B cell (primary cell): ENCODE data around the gene ZNF587. TPM values are rescaled to one million over a fixed set of nuclear protein-coding genes. Genes with fewer than 3 reads are reported as not detected.

Experiments used
- ATAC-seq: fragments of 200-7000 bp; cut with Tn5 transposase; one replicate; pipeline ENCODE4 v1.10.0; 2021; ENCODE audit warnings: low read depth, mild to moderate bottlenecking, moderate number of reproducible peaks, moderate library complexity
- CTCF ChIA-PET: fragments of 350-600 bp; sonication (Branson Sonifier 250); formaldehyde crosslinking; loops from one replicate; lab custom pipeline; 2021; ENCODE audit warnings: antibody characterized with exemption, inconsistent platforms; lab: Charles Lee
- POLR2A ChIA-PET: fragments of 350-600 bp; sonication (Branson Sonifier 250); formaldehyde crosslinking; loops from one replicate; lab custom pipeline; 2021; ENCODE audit warnings: antibody characterized with exemption; lab: Charles Lee
- DNase-seq: peaks from one replicate; pipeline ENCODE4 v3.0.0; 2013
- H2AFZ ChIP-seq: 2 replicates; pipeline ENCODE4 v1.6.1; 2012; ENCODE audit warnings: mild to moderate bottlenecking, low read depth, low read length; ENCODE audit not compliant: insufficient read depth, poor library complexity, severe bottlenecking
- H3K27ac ChIP-seq, 2 donors: 1 replicate in 1 of 2; 2 replicates in 1 of 2; pipeline ENCODE4 v1.5.1; 2012 to 2013; ENCODE audit warnings: low read length in 2 of 2, mild to moderate bottlenecking in 2 of 2, moderate library complexity in 1 of 2
- H3K27me3 ChIP-seq, 4 experiments: fragments of 200-600 bp in 1 of 4; sonication (generic) in 1 of 4; replicated peaks in 1 of 4; 1 replicate in 2 of 4; 2 replicates in 2 of 4; pipeline versions ENCODE4 v1.6.1 to v1.7.0; 2013 to 2016; ENCODE audit warnings: low read length in 3 of 4, mild to moderate bottlenecking in 2 of 4, mixed read lengths in 1 of 4, moderate library complexity in 1 of 4; ENCODE audit not compliant: insufficient read depth in 4 of 4, control insufficient read depth in 3 of 4; ENCODE audit errors: control extremely low read depth in 1 of 4
- H3K36me3 ChIP-seq, 2 experiments: replicated peaks in 1 of 2; 1 replicate in 1 of 2; 2 replicates in 1 of 2; pipeline versions ENCODE4 v1.6.1 to v1.7.1; 2013; ENCODE audit warnings: low read length in 1 of 2; ENCODE audit not compliant: insufficient read depth in 2 of 2, control insufficient read depth in 1 of 2; ENCODE audit errors: control extremely low read depth in 1 of 2, extremely low read depth in 1 of 2
- H3K4me1 ChIP-seq, 2 donors: fragments of 200-600 bp in 1 of 2; sonication (generic) in 1 of 2; 1 replicate in 1 of 2; 2 replicates in 1 of 2; pipeline versions ENCODE4 v1.5.1 to v1.6.1; 2013 to 2017; ENCODE audit warnings: low read length in 2 of 2; ENCODE audit not compliant: control insufficient read depth in 2 of 2, insufficient read depth in 2 of 2
- H3K4me2 ChIP-seq: replicated peaks from 2 replicates; pipeline ENCODE3; 2012; ENCODE audit warnings: mild to moderate bottlenecking, low read depth, low read length; ENCODE audit not compliant: poor library complexity, severe bottlenecking
- H3K4me3 ChIP-seq, 5 experiments: fragments of 200-600 bp in 1 of 5; sonication (generic) in 1 of 5; 1 replicate in 3 of 5; 2 replicates in 2 of 5; pipeline versions ENCODE4 v1.5.1 to v1.7.0; 2011 to 2016; ENCODE audit warnings: low read length in 4 of 5, mild to moderate bottlenecking in 4 of 5, low read depth in 2 of 5, control low read depth in 1 of 5, moderate library complexity in 1 of 5; ENCODE audit not compliant: insufficient read depth in 1 of 5; ENCODE audit errors: control extremely low read depth in 1 of 5, extremely low read depth in 1 of 5
- H3K79me2 ChIP-seq: fragments of 200-600 bp; sonication (generic); one replicate; pipeline ENCODE4 v1.6.0; 2016; ENCODE audit warnings: low read length; ENCODE audit not compliant: control insufficient read depth, insufficient read depth
- H3K9ac ChIP-seq: fragments of 200-600 bp; sonication (generic); 2 replicates; pipeline ENCODE4 v1.6.1; 2017; ENCODE audit warnings: mild to moderate bottlenecking, low read length, moderate library complexity
- H3K9me3 ChIP-seq, 3 donors: one replicate each; pipeline versions ENCODE4 v1.6.1 to v1.7.1; 2013; ENCODE audit warnings: low read length in 2 of 3; ENCODE audit not compliant: control insufficient read depth in 2 of 3, insufficient read depth in 1 of 3; ENCODE audit errors: control extremely low read depth in 1 of 3
- H4K20me1 ChIP-seq: 2 replicates; pipeline ENCODE4 v1.6.0; 2012; ENCODE audit warnings: mild to moderate bottlenecking, low read length; ENCODE audit not compliant: insufficient read depth, control insufficient read depth, poor library complexity, severe bottlenecking
- H3K27ac Mint-ChIP-seq: one replicate; pipeline ENCODE4 v1.8.0; 2021; ENCODE audit warnings: mixed read lengths
- H3K27me3 Mint-ChIP-seq: one replicate; pipeline ENCODE4 v1.8.0; 2021; ENCODE audit warnings: mixed read lengths
- H3K4me1 Mint-ChIP-seq: one replicate; pipeline ENCODE4 v1.8.0; 2021; ENCODE audit warnings: mixed read lengths
- H3K4me3 Mint-ChIP-seq: one replicate; pipeline ENCODE4 v1.8.0; 2021; ENCODE audit warnings: mixed read lengths
- H3K9me3 Mint-ChIP-seq: one replicate; pipeline ENCODE4 v1.8.0; 2022; ENCODE audit warnings: mixed read lengths; ENCODE audit not compliant: insufficient read depth
- CTCF ChIP-seq: fragments of 200-600 bp; IDR thresholded peaks from one replicate; pipeline ENCODE4 v1.8.0; 2022; ENCODE audit warnings: antibody characterized with exemption, mild to moderate bottlenecking
- EZH2 ChIP-seq: IDR thresholded peaks from 2 replicates; pipeline ENCODE4 v1.6.1; 2012; ENCODE audit warnings: borderline replicate concordance, low read depth, mild to moderate bottlenecking, moderate library complexity, low read length; ENCODE audit not compliant: insufficient read depth, poor library complexity, severe bottlenecking
- WGBS: methylation state at CpG from one replicate; pipeline ENCODE4 v1.1.5; 2013; ENCODE audit warnings: missing lambda C conversion rate; ENCODE audit not compliant: insufficient coverage; 5-methylcytosine and 5-hydroxymethylcytosine counted together
- intact Hi-C: fragments of 100-400 bp; cut with micrococcal nuclease; formaldehyde crosslinking; loops from one replicate; pipeline ENCODE4 v1.10.0; 2022
- polyA plus RNA-seq: library from polyadenylated mRNA; depleted of rRNA; stranded (reverse); fragments of >200 nt; gene quantifications from 2 replicates; pipeline ENCODE4 v1.2.3, GENCODE V29; 2012
- total RNA-seq, 2 donors: library from RNA; stranded (reverse); fragments of 120-200 nt in 1 of 2; gene quantifications; 1 replicate in 1 of 2; 2 replicates in 1 of 2; pipeline versions ENCODE4 v1.2.3 to v1.2.4, GENCODE V29; 2013 to 2022

Gene ZNF587
- total and polyA plus RNA-seq, 2 donors (not counting 1 experiment from before 2014, with no cell fraction given): 16.6 to 72.9 TPM

DNA sequence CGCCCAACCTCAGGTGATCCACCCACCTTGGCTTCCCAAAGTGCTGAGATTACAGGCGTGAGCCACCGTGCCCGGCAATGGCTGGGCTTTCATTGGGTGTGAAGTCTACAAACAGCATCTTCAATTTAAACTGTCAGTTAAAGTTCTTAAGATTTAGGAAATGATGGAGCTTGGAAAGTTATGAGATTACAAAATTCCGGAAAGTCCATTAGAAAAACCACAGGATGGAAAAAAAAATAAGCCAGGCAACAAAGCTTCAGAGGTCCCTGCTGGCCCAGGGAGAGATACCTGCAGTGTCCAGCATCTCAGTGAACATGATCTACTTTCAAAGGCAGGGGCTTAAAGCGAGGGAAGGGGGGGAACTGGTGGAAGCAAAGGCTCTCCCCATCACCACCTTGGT is 24.1 kb upstream of the ZNF587 start:
- Mint-ChIP-seq H3K4me1 (peaks cover 35% of the 10 kb centered on the region), H3K27me3 (no peaks in the 10 kb centered on the region), H3K9me3 (no peaks in the 10 kb centered on the region), H3K4me3 (no peak overlapping the region), H3K27ac (no peak overlapping the region)
- no peak overlapping the region for H3K27ac ChIP-seq
- ATAC-seq (no peak), DNase-seq (no peak)
- H3K79me2 ChIP-seq: peaks cover 60% of the 10 kb centered on the region
- POLR2A ChIA-PET: no interaction called here
- H3K27me3 ChIP-seq: no peaks in the 10 kb centered on the region
- peaks cover 11% of the 10 kb centered on the region for H4K20me1 ChIP-seq
- no peak overlapping the region for H2AFZ ChIP-seq
- peaks cover 0 to 9% (median 0%) of the 10 kb centered on the region in 3 donors for H3K9me3 ChIP-seq
- intact Hi-C loops: no loop called here
- H3K36me3 ChIP-seq: peaks cover 0 to 7% of the 10 kb centered on the region in 2 experiments
- H3K9ac ChIP-seq: no peak overlapping the region
- TF ChIP-seq EZH2 (no peak), CTCF (no peak)
- peaks cover 4% of the 10 kb centered on the region in 2 donors for H3K4me1 ChIP-seq
- CTCF ChIA-PET: no interaction called here
- no peak overlapping the region for H3K4me3 ChIP-seq
- H3K4me2 ChIP-seq: no peak overlapping the region
- WGBS: 100% methylated on average over 2 of the region's 6 CpGs

- no peaks in the 10 kb centered on the region for H3K27me3 Mint-ChIP-seq
- POLR2A ChIA-PET: no interaction called here
- no peaks in the 10 kb centered on the region for H3K9me3 Mint-ChIP-seq
- H2AFZ ChIP-seq: no peak overlapping the region
- H3K4me1 ChIP-seq: no peaks in the 10 kb centered on the region
- intact Hi-C loops: no loop called here
- no peak overlapping the region for H3K4me3 ChIP-seq
- peaks cover 68% of the 10 kb centered on the region for H3K79me2 ChIP-seq
- H4K20me1 ChIP-seq: peaks cover 22% of the 10 kb centered on the region
- peaks cover 0 to 11% of the 10 kb centered on the region in 2 experiments for H3K36me3 ChIP-seq
- no peak overlapping the region for H3K27ac ChIP-seq
- ATAC-seq (no peak), DNase-seq (no peak)
- H3K27me3 ChIP-seq: no peaks in the 10 kb centered on the region
- H3K4me2 ChIP-seq: no peak overlapping the region
- CTCF ChIA-PET: no interaction called here
- peaks cover 11% of the 10 kb centered on the region for H3K4me1 Mint-ChIP-seq
- H3K9ac ChIP-seq: no peak overlapping the region
- H3K9me3 ChIP-seq: peaks cover 0 to 9% (median 0%) of the 10 kb centered on the region in 3 donors
- H3K4me3 Mint-ChIP-seq: no peak overlapping the region
- WGBS: 100% methylated on average over 2 of the region's 5 CpGs
- H3K27ac Mint-ChIP-seq: no peak overlapping the region
- TF ChIP-seq CTCF (no peak), EZH2 (no peak)
Measured at GRCh38 chr19:57829316-57829715, 20.3 kb upstream of the ZNF587 start.
